Right lobe of liver (tissue), 4 donors: ENCODE measurements around the gene SMLR1.

ENCODE experiments used
- CTCF ChIP-seq, 4 donors: fragments of 200-600 bp in 3 of 4; fragments of 450-650 bp in 1 of 4; IDR thresholded peaks; one replicate each; pipeline versions ENCODE4 v1.5.1 to v1.8.0; 2016 to 2022; ENCODE audit warnings: antibody characterized with exemption in 4 of 4, mild to moderate bottlenecking in 2 of 4
- POLR2A ChIP-seq: fragments of 450-650 bp; IDR thresholded peaks from one replicate; pipeline ENCODE4 v1.6.1; 2017; ENCODE audit warnings: antibody characterized with exemption, mild to moderate bottlenecking
- donor health status: DM: no; HTN: no; CAD: no.
- donor health status: DM: no; HTN: no; CAD: no.
- donor health status: DM: no; HTN: yes; CAD: no.

- peak; percentile 39 to 61 (median 43) for TF ChIP-seq CTCF (IDR thresholded peaks at IDR 0.05)
- TF ChIP-seq POLR2A, result no peak
These were observed 16.5 kb downstream of the SMLR1 start for GRCh38 chr6:130843575-130844320.
